GM12874 (cell line): ENCODE results near the gene NUCB1.

Experiments used
- CTCF ChIP-seq: IDR thresholded peaks from 2 replicates; pipeline ENCODE4 v1.5.1; 2011; ENCODE audit warnings: low read depth, mild to moderate bottlenecking, control low read depth, low read length, moderate library complexity; ENCODE audit not compliant: insufficient read depth

NUCB1 gene

GRCh38 chr19:48914181-48914580 lies 14.1 kb downstream of the NUCB1 start:
- no peak for TF ChIP-seq CTCF

GRCh38 chr19:48915757-48916156 lies 15.6 kb downstream of the NUCB1 start:
- TF ChIP-seq CTCF = no peak

GRCh38 chr19:48918071-48918470 lies 18.0 kb downstream of the NUCB1 start:
- TF ChIP-seq CTCF = no peak

GRCh38 chr19:48918801-48919247 lies 18.7 kb downstream of the NUCB1 start:
- no peak for TF ChIP-seq CTCF

GRCh38 chr19:48920949-48921348 lies 20.8 kb downstream of the NUCB1 start:
- no peak for TF ChIP-seq CTCF

GRCh38 chr19:48921721-48922500 lies 21.8 kb downstream of the NUCB1 start:
- TF ChIP-seq CTCF = no peak

- no peak for TF ChIP-seq CTCF
Observed at GRCh38 chr19:48922548-48923490, 22.7 kb downstream of the NUCB1 start.
